GM21526 (cell line): Measurements from ENCODE around the gene FMR1.

Experiments used
- ATAC-seq: cut with Tn5 transposase; IDR thresholded peaks from one replicate; pipeline ENCODE4 v1.9.1; 2021; ENCODE audit warnings: moderate library complexity; ENCODE audit not compliant: unreplicated experiment, low FRiP score

FMR1 gene

GRCh38 chrX:147911192-147912022 is at the start of gene FMR1:
Gene FMR1, plus strand, starts transcription at chrX:147911919. Its CDS starts 261 bp downstream, at chrX:147912180.
- ATAC-seq = peak; percentile 89

GRCh38 chrX:147875866-147876596 is 35.7 kb upstream of the FMR1 start:
- peak; percentile 91 for ATAC-seq

GRCh38 chrX:147876849-147877646 is 34.7 kb upstream of the FMR1 start:
- ATAC-seq = no peak

GRCh38 chrX:147877726-147878125 is 34.0 kb upstream of the FMR1 start:
- ATAC-seq = no peak

- peak; percentile 61 for ATAC-seq
These were observed 26.8 kb upstream of the FMR1 start for GRCh38 chrX:147884958-147885357.

GRCh38 chrX:147890756-147891155 is 21.0 kb upstream of the FMR1 start:
- ATAC-seq = no peak

GRCh38 chrX:147891896-147892295 is 19.8 kb upstream of the FMR1 start:
- ATAC-seq = no peak

GRCh38 chrX:147893741-147894140 is 18.0 kb upstream of the FMR1 start:
- ATAC-seq = no peak

- ATAC-seq = no peak
These were observed 17.3 kb upstream of the FMR1 start for GRCh38 chrX:147894366-147894963.

GRCh38 chrX:147897117-147897516 is 14.6 kb upstream of the FMR1 start:
- ATAC-seq = no peak

- no peak for ATAC-seq
These were observed 12.8 kb upstream of the FMR1 start for GRCh38 chrX:147898951-147899350.

GRCh38 chrX:147899379-147900114 is 12.2 kb upstream of the FMR1 start:
- no peak for ATAC-seq

GRCh38 chrX:147900349-147900748 is 11.4 kb upstream of the FMR1 start:
- ATAC-seq = no peak

- ATAC-seq = no peak
These were observed 10.1 kb upstream of the FMR1 start for GRCh38 chrX:147901461-147902126.

GRCh38 chrX:147902270-147902669 is 9.4 kb upstream of the FMR1 start:
- ATAC-seq = no peak

GRCh38 chrX:147908106-147908505 is 3.6 kb upstream of the FMR1 start:
- no peak for ATAC-seq

- no peak for ATAC-seq
These were observed 1.1 kb upstream of the FMR1 start for GRCh38 chrX:147910607-147911006.

- ATAC-seq = peak; percentile 40
These were observed 528 bp downstream of the FMR1 start for GRCh38 chrX:147912093-147912801.

GRCh38 chrX:147913570-147913969 is 1.9 kb downstream of the FMR1 start:
- ATAC-seq = no peak
